Right ventricle myocardium inferior (tissue), 1 donor: ENCODE data around the gene CNTD1. TPM values are rescaled to one million over a fixed set of nuclear protein-coding genes. Genes with fewer than 3 reads are reported as not detected.

Source experiments
- ATAC-seq: fragments of 200-7000 bp; cut with Tn5 transposase; one replicate; pipeline ENCODE4 v1.9.1; 2020; ENCODE audit warnings: mild to moderate bottlenecking, moderate library complexity
- DNase-seq: peaks from one replicate; pipeline ENCODE4 v3.0.0; 2021; ENCODE audit errors: missing footprints
- intact Hi-C: fragments of 100-400 bp; cut with DNase I; formaldehyde crosslinking; loops from one replicate; pipeline ENCODE4 v1.11.0; 2022
- total RNA-seq: library from RNA; stranded (reverse); fragmentation: NEBNext Ultra II Directional; extraction: Animal tissue kit (Norgen Biotek cat#: 25700); gene quantifications from one replicate; pipeline ENCODE4 v1.2.1, GENCODE V29; 2021
- donor health status: DM: no; HTN: yes; CAD: no; lungs with severe emphysema.

CNTD1 gene
- total RNA-seq, 1 donor from 2014 or later: 0.30 TPM

GRCh38 chr17:42775534-42776098 is 23.0 kb upstream of the CNTD1 start:
- DNase-seq (no peak), ATAC-seq (no peak)
- intact Hi-C loops: loop anchor here (10.0 kb wide), 1 partner anchor 49 kb away; the partner anchor contains the start of gene BECN1

GRCh38 chr17:42778570-42778969 is 20.1 kb upstream of the CNTD1 start:
- DNase-seq (no peak), ATAC-seq (no peak)
- intact Hi-C loops: loop anchor here (10.0 kb wide), 1 partner anchor 46 kb away; the partner anchor contains the start of gene BECN1

- intact Hi-C loops: loop anchor here (10.0 kb wide), 1 partner anchor 45 kb away; the partner anchor contains the start of gene BECN1
- ATAC-seq (peak; percentile 3), DNase-seq (no peak)
Measured at GRCh38 chr17:42779304-42779935, 19.2 kb upstream of the CNTD1 start.

- intact Hi-C loops: loop anchor here (10.0 kb wide), 1 partner anchor 45 kb away; the partner anchor contains the start of gene BECN1
- ATAC-seq (peak; percentile 27), DNase-seq (no peak)
Measured at GRCh38 chr17:42779936-42780850, 18.5 kb upstream of the CNTD1 start, which contains the start of gene WNK4. Gene WNK4, plus strand, starts transcription at chr17:42780610. Its CDS starts 89 bp downstream, at chr17:42780699.

GRCh38 chr17:42780851-42781638 is 17.6 kb upstream of the CNTD1 start:
- ATAC-seq: no peak
- intact Hi-C loops: no loop called here

GRCh38 chr17:42781639-42782165 is 17.0 kb upstream of the CNTD1 start:
- intact Hi-C loops: no loop called here
- ATAC-seq: no peak
- DNase-seq: no peak

More at GRCh38 chr17:42780851-42781638, 17.6 kb upstream of the CNTD1 start:
- DNase-seq: no peak

- ATAC-seq: no peak
Measured at GRCh38 chr17:42782166-42783061, 16.2 kb upstream of the CNTD1 start.

GRCh38 chr17:42783062-42783790 is 15.4 kb upstream of the CNTD1 start:
- no peak for DNase-seq
- intact Hi-C loops: no loop called here
- no peak for ATAC-seq

More at GRCh38 chr17:42782166-42783061, 16.2 kb upstream of the CNTD1 start:
- intact Hi-C loops: no loop called here
- DNase-seq: no peak

GRCh38 chr17:42783791-42784138 is 14.9 kb upstream of the CNTD1 start:
- no peak for ATAC-seq

GRCh38 chr17:42784409-42784808 is 14.3 kb upstream of the CNTD1 start:
- DNase-seq (no peak), ATAC-seq (no peak)
- intact Hi-C loops: no loop called here

More at GRCh38 chr17:42783791-42784138, 14.9 kb upstream of the CNTD1 start:
- DNase-seq: no peak
- intact Hi-C loops: no loop called here

GRCh38 chr17:42784811-42785592 is 13.7 kb upstream of the CNTD1 start:
- DNase-seq (no peak), ATAC-seq (no peak)
- intact Hi-C loops: no loop called here

- ATAC-seq: no peak
- DNase-seq: no peak
- intact Hi-C loops: no loop called here
Measured at GRCh38 chr17:42787266-42787665, 11.4 kb upstream of the CNTD1 start.

- DNase-seq (no peak), ATAC-seq (no peak)
- intact Hi-C loops: no loop called here
Measured at GRCh38 chr17:42791948-42792347, 6.7 kb upstream of the CNTD1 start.

GRCh38 chr17:42792545-42792944 is 6.1 kb upstream of the CNTD1 start:
- intact Hi-C loops: no loop called here
- no peak for ATAC-seq
- no peak for DNase-seq

GRCh38 chr17:42795061-42795460 is 3.6 kb upstream of the CNTD1 start:
- DNase-seq: no peak
- no peak for ATAC-seq
- intact Hi-C loops: no loop called here

GRCh38 chr17:42795465-42795864 is 3.2 kb upstream of the CNTD1 start:
- DNase-seq: no peak
- intact Hi-C loops: no loop called here
- ATAC-seq: no peak
